NCI-H82 treated with DMSO at 0.1 percent for 48 hours (cell line): ENCODE data around the gene UBTD1.

Source experiments
- DNase-seq: peaks from one replicate; lab custom pipeline; 2025; ENCODE audit not compliant: unreplicated experiment; lab: John Stamatoyannopoulos, UW

Gene UBTD1

GRCh38 chr10:97482381-97482780 lies 16.3 kb upstream of the UBTD1 start:
- no peak for DNase-seq

DNA sequence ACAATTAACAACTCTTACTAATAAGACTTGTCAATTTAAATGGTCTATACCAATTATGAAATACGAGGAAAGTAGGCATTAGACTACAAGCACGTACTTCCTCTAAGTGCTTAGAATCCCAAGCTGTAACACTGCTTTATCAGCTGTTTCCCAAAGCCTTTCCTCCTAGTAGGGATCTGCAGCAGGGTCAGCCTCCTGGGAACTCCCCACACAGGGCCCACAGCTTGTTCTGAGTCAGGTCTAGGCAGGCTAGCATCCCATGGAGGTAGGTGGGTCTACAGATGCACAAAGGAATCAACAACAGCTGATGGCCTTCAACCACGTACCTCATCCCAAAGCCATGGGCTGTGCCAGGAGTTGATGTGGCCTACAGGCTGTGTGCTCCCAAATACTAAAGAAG lies 15.2 kb upstream of the UBTD1 start:
- no peak for DNase-seq

- no peak for DNase-seq
These were observed 14.8 kb upstream of the UBTD1 start for GRCh38 chr10:97483921-97484320.

DNA sequence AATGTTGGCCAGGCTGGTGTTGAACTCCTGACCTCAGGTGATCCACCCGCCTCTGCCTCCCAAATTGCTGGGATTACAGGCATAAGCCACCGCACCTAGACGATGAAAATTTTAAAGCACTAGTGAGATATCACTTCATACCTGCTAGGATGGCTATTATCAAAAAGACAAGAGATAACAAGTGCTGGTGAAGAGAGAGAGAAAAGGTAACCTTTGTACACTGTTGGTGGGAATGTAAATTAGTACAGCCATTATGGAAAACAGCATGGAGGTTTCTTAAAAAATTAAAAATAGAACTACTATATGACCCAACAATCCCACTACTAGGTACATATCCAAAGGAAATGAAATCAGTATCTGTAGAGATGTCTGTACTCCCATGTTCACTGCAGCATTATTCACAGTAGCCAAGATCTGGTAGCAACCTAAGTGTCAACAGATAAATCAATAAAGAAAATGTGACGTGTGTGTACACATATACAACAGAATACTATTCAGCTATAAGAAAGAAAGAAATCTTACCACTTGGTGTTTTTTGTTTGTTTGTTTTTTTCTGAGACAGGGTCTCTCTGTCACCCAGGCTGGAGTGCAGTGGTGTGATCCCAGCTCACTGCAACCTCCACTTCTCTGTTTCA lies 13.0 kb upstream of the UBTD1 start:
- DNase-seq: no peak

- DNase-seq: no peak
These were observed 8.1 kb upstream of the UBTD1 start for GRCh38 chr10:97490592-97490991.

DNA sequence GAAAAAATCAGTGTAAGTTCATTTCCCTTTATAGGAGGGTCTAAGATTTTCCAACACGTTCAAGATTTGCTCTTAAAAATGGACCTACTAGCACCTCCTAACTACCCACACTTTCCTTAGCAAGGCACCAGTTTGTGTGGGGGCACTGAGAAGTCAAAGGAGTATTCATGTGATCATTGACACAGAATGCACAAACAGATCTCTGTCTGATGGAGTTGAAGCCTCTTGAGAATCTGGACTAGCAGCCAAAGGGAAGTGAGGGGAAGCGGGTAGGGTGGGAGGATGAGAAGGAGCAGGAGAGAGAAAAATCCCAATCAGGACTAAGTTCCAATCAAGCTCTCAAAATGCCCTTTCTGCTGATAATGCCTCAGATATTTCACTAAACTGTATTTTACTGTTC lies 4.6 kb upstream of the UBTD1 start:
- DNase-seq: no peak

GRCh38 chr10:97494863-97495506 lies 3.7 kb upstream of the UBTD1 start:
- no peak for DNase-seq

DNA sequence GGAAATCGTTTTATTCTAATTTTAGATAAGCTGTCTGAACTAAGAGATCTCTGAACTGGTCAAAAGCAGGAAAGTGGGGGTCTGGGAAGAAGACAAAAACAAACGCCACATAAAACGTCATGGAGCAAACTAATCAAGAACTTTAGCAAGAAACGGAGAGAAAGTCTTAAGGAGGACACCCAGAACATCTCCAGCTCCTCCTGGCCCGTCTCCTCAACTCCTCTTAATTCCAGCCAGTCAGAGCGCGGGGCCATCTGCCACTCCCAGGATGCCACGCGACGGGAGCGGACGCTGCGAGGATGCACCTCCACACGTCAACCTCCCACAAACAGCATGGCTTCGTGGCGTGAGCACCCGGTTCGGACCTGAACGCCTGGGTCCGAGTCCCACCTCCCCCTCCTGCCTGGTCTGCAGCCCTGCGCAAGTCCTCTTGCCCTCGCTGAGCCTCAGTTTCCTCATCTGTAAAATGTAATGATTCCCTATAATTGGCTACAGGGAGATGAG lies 1.1 kb upstream of the UBTD1 start:
- peak; percentile 42 for DNase-seq

GRCh38 chr10:97498076-97498840 lies 466 bp upstream of the UBTD1 start, which contains the start of gene MMS19:
TSS of gene MMS19 (minus strand) at chr10:97498422. CDS start at chr10:97498384, 38 bp downstream.
- peak; percentile 88 for DNase-seq

- no peak for DNase-seq
These were observed 1.0 kb downstream of the UBTD1 start for GRCh38 chr10:97499561-97500296.

DNA sequence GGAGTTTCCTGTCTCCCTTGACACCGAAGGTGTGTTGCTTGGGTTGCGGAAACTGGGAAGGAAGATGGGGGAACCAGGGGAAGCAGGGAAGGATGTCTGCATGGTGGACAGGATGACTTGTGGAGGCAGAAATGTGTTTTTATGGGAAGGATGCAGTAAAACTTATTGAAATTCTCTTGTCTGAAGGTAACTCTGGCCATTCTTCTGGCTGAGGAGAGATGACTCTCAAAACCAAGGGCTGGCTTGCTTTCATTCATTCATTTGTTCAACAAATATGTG lies 1.5 kb downstream of the UBTD1 start:
- no peak for DNase-seq

GRCh38 chr10:97502916-97503315 lies 4.2 kb downstream of the UBTD1 start:
- no peak for DNase-seq

- no peak for DNase-seq
These were observed 4.7 kb downstream of the UBTD1 start for GRCh38 chr10:97503406-97503805.

- no peak for DNase-seq
These were observed 6.4 kb downstream of the UBTD1 start for GRCh38 chr10:97505152-97505551.

DNA sequence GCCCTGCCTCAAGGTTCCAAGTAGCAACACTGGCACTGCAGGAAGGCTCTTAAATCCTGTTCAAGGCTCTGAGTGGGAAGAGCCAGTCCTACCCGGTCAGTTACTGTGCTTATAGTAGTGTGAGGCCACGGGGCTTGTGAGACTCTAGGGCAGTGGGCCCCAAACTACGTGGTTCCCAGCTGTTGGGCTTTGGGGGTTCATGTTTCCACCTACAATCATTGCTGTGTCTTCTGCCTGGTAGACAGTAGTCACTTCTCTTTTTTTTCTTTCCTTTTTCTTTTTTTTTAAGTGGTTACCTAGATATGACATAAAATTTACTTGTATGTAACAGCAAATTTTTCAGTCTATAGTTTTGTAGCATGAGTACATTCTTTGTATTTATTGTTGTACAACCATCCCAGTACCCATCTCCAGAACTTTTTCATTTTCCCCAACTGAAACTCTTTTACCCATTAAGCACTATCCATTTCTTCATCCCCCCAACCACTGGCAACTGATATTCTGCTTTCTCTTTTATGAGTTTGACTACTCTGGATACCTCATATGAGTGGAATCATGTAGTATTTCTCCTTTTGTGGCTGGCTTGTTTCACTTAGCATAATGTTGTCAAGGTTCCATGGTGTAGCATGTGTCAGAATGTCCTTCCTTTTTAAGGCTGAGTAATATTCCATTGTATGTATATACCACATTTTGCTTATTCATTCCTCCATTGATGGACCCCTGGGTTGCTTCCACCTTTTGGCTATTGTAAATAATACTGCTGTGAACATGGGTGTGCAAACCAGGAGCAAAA lies 7.7 kb downstream of the UBTD1 start:
- no peak for DNase-seq

DNA sequence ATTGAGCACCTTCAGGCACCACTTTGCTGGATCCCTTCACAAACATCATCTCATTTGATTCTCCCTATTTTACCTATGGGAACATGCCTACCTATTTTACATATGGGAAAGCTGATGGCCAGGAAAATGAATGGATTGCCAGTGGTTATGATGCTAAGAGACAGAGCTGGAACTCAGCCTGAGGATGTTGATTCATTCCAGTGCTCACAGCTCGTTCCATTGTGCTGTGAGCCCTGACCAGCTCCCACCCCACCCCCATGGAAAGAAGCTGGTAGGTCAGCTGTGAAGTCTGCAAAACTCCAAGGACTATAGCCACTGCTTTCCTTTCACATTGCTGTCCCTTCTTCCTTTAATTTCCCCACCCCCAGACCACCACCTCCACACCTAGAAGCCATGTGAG lies 9.6 kb downstream of the UBTD1 start:
- no peak for DNase-seq

- no peak for DNase-seq
These were observed 10.5 kb downstream of the UBTD1 start for GRCh38 chr10:97509120-97509680.

GRCh38 chr10:97510686-97511085 lies 12.0 kb downstream of the UBTD1 start:
- DNase-seq: no peak

- no peak for DNase-seq
These were observed 13.2 kb downstream of the UBTD1 start for GRCh38 chr10:97511711-97512440.

DNA sequence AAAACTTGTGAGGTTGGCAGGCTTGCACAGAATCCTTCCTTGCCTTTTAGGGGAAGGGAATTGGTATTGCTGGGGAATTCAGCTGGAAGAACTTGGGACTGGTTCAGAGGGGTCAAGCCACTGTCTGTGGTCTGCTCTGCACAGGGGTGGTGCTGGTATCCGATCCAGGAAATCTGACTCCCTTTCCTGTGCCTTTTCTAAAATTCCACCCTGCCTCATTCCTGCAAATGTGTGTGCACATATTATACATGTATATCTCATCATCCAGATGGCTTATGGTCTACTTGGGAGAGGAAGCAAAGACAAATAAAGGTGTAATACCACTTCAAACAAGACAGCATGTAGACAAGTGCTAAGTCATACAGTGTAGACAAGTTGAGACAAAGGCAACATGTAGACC lies 14.3 kb downstream of the UBTD1 start:
- no peak for DNase-seq
